ENCODE measurements around the gene TRPM5. TPM values are rescaled to one million over a fixed set of nuclear protein-coding genes. Genes with fewer than 3 reads are reported as not detected.
"Not testable (repeated sequence)": the region's sequence is repeated elsewhere in the genome, so short reads cannot be mapped to it uniquely, and the experiment has no call there.

TRPM5 gene, protein sequence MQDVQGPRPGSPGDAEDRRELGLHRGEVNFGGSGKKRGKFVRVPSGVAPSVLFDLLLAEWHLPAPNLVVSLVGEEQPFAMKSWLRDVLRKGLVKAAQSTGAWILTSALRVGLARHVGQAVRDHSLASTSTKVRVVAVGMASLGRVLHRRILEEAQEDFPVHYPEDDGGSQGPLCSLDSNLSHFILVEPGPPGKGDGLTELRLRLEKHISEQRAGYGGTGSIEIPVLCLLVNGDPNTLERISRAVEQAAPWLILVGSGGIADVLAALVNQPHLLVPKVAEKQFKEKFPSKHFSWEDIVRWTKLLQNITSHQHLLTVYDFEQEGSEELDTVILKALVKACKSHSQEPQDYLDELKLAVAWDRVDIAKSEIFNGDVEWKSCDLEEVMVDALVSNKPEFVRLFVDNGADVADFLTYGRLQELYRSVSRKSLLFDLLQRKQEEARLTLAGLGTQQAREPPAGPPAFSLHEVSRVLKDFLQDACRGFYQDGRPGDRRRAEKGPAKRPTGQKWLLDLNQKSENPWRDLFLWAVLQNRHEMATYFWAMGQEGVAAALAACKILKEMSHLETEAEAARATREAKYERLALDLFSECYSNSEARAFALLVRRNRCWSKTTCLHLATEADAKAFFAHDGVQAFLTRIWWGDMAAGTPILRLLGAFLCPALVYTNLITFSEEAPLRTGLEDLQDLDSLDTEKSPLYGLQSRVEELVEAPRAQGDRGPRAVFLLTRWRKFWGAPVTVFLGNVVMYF (N-terminal part only)
- total RNA-seq: not detected in 2 replicates

DNA sequence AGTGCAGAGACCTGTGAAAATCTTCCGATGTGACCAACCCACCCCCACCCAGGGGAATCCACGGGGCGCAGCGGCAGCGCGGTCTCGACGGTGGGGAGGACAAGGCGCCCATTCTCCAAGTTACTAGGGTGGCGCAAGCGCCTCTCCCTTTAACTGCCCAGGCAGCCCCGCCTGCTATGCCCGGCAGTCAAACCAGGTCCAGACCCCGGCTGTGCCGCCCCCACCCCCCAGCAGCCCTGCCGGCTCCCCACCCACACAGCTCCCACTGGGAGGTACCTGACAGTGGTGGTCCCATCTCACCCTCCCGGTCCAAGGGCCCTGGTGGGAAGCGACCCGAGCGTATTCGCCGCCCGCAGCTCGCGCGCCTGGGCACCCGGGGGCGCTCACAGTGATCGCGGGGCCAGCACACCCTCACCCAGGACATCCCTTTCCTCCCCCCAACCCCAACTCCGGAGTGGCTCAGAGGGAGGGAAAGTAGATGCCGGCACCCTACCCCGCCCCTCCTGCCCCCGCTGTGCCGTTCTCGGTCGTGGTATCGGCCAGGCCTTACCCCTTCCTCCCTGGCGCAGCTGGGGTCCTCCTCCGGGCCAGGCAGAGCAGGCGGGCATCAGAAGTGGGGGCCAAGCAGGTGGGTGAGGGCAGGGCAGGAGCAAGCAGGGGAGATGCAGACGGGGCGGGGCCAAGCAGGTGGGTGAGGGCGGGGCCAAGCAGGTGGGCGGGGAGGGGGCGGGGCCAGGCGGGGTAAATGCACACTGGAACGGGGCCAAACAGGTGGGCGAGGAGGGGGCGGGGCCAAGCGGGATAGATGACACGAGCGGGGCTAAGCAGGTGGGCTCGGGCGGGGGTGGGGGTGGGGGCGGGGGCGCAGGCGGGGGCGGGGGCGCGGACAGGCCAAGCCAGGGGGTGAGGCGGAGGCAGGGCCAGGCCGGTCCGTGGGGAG is at the start of gene TRPM5:
TRPM5 (minus strand) TSS at position 634 of the 940 bp plus-strand sequence. CDS start 21,478 bp downstream, outside the sequence.
- intact Hi-C loops (cut with micrococcal nuclease): no loop called here

DNA sequence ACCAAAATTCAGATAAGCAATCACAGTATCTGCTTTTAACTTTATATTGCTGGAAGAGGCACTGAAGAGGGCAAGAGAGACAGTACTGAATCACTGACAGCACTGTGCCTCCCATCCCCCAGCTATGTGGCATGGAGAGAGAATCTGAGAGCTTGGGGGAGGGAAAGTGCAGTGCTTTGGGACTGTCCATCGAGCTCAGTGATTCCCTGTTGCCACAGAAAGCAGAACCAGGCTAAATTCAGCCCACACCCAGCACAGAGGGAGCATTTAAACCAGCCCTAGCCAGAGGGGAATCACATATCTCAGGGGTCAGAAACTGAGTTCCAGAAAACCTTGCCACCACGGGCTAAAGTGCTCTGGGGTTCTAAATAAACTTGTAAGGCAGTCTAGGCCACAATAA is 44.8 kb upstream of the TRPM5 start:
- intact Hi-C loops (cut with micrococcal nuclease): no loop called here

DNA sequence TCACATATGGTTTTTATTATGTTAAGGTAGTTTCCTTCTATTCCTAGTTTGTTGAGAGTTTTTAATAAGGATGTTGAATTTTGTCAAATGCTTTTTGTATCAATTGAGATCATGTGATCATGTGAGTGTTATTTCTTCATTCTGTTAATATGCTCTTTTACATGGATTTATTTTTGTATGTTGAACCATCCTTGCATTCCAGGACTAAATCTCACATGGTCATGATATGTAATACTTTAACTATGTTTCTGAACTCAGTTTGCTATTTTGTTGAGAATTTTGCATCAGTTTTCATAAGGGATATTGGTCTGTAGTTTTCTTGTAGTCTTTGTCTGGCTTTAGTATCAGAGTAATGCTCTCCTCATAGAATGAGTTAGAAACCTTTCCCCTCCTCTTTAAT is 43.7 kb upstream of the TRPM5 start:
- intact Hi-C loops (cut with micrococcal nuclease): no loop called here

DNA sequence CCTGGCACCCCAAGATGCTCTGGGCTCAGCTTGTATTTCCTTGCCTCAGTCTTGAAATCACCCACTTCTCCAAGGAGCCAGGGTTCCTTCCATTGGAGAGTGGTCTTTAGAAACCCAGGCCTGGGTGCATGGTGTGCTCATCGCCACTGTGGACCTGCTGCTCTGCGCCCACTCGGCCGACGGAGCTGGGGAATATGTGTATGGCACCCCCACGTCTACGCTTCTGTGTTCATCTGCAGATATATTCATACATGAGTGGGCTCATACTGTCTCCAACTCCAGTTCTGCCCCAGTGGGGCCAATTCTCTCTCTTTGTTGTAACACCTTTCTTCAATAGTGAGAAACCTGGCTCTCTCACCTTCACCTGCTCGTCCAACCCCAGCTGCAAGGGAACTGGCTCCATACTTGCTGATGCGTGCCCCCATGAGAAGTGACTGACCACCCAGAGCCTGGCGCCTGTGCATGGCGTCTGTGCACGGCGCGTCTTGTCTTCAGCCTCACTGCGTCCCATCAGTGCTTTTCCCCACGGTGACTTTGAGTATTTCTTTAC is 40.3 kb upstream of the TRPM5 start:
- intact Hi-C loops (cut with micrococcal nuclease): no loop called here

DNA sequence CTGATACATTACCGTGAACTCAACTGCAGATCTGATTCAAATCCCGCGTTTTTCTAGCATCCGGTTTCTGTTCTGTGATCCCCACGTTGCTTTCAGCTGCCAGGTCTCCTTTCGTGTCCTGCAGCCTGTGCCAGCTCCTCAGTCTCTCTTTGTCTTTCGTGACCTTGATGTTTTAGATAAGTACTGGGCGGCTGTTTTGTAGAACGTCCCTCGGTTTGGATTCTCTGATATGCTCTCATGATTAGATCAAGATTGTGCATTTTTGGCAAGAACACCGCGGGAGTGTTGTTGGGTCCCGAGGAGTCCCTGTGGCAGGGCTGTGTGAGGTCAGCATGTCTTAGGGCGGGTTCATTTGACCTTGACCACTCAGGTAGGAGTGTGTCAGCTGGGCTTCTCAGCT is 39.1 kb upstream of the TRPM5 start:
- intact Hi-C loops (cut with micrococcal nuclease): no loop called here

DNA sequence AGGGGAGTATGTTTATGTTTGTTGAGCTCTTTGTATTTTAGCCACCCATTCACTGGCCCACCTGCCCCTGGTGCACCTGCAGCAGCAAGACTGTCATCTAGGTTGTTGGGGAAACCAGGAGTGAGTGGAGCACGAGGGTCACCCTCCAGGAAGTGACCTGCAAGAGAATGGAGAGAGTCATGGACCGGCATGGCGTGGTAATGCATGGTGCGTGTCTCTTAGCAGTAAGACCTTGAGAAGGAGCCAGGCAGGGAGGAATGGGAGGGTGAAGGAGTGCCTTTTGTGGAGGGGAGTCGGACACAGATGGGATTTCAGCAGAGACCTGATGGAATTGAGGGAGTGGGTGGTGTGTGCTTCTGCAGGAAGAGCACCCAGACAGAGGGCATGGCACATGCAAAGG is 38.4 kb upstream of the TRPM5 start:
- intact Hi-C loops (cut with micrococcal nuclease): no loop called here

DNA sequence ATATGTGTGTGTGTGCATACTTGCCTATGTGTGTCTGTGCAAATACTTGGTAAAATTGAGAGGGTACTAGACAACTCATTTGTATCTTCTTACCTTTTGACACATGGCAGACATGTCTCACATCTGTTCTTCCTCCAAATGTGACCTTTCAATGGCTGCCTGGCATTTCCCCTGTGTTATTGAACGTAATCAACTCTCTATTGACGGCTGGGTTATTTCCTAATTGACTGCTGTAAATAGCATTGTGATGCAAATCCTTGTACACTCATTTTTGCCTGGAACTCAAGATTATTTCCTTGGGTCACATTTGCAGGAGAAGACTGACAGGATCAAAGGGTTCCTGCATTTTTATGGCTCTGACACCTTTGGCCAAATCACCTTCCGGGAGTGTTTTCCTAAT is 37.9 kb upstream of the TRPM5 start:
- intact Hi-C loops (cut with micrococcal nuclease): no loop called here

DNA sequence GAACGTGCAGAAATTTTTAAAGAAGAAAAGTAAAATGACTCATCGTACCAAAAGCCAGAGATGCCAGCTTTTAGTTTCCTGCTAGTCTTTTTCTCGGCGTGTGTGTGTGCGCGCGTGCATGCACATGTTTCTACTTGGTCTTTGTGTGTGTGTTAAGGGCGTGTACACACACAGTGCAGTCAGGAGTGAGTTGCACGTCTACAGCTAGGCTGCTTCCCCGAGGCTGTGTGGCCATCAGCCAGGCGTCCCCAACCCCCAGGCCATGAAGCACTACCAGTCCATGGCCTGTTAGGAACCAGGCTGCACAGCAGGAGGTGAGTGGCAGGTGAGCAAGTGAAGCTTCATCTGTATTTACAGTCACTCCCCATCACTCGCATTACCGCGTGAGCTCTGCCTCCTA is 36.9 kb upstream of the TRPM5 start:
- intact Hi-C loops (cut with micrococcal nuclease): loop anchor here (1.0 kb wide), 1 partner anchor 14 kb away; no protein-coding TSS in a partner anchor

DNA sequence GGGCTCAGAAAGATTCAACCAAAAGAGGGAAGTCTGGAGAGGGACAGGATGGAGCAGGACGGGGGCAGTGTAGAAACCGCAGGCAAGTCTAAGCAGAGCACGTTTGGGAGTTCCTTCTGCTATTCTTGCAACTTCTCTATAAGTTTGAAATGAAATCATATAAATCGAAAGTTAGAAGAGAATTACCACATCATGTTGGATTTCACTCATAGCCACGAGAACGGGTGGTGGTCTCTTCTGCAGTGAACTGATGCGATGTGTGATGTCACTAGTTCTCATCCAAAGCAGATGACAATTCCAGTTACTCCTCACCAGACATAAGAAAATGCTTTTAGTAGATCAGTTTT is 36.5 kb upstream of the TRPM5 start:
- intact Hi-C loops (cut with micrococcal nuclease): loop anchor here (1.0 kb wide), 1 partner anchor 14 kb away; no protein-coding TSS in a partner anchor

DNA sequence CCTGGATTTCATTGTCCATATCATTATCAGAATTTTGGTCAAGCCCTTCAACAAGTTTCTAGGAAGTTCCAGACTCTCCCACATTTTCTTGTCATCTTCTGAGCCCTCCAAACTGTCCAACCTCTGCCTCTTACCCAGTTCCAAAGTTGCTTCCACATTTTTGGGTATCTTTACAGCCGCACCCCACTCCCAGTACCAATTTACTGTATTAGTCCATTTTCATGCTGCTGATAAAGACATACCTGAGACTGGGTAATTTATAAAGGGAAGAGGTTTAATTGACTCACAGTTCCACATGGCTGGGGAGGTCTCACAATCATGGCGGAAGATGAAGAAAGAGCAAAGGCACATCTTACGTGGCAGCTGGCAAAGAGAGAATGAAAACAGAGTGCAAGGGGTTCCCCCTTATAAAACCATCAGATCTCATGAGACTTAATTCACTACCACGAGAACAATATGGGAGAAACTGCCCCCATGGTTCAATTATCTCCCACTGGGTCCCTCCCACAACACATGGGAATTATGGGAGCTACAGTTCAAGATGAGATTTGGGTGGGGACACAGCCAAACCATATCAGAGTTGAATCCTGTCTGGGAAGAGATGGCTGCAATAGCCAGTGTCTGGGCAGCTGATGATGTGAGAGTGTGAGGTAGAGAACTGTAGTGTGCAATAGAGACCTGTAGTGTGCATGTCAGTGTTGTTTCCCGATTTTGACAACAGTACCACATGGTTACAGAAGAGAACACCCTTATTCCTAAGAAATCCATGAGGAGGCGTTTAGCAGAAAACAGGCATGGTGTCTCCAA is 36.0 kb upstream of the TRPM5 start:
- intact Hi-C loops (cut with micrococcal nuclease): not testable (repeated sequence)

DNA sequence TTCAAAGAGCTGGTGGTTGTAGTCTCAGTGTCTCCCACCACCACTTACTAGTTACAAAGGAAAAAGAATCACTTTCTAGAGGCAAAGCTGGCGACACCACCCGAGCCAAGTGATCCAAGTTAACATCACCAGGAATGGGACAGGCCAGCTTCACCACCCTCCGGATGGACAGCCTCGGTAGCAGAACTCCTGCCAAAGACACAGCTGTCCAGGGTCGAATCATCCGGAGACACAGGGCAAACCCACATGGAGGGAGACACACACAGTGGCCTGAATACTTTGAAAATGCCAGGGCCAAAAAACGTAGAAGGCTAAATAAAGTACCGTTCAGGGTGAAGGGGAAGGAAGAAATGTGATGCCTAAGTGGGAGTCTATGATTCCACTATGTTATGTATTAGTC is 33.6 kb upstream of the TRPM5 start:
- intact Hi-C loops (cut with micrococcal nuclease): no loop called here

DNA sequence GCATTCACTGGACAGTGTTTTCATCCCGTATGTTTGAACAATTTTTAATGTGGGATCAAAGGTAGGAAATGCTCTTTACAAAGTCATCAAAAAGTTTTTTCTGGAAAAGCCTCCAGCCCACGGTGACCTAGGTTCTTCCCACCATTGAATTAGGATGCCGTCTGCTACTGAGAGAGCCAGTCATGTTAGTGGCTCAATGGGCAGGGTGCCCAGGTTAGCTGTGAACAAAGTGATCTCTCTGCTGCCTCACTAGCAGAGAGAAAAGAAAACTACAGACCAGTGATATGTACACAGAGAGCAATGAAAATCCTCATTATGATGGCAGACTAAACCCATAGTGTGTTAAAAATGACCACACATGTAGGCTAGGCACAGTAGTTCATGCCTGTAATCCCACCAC is 32.9 kb upstream of the TRPM5 start:
- intact Hi-C loops (cut with micrococcal nuclease): no loop called here

DNA sequence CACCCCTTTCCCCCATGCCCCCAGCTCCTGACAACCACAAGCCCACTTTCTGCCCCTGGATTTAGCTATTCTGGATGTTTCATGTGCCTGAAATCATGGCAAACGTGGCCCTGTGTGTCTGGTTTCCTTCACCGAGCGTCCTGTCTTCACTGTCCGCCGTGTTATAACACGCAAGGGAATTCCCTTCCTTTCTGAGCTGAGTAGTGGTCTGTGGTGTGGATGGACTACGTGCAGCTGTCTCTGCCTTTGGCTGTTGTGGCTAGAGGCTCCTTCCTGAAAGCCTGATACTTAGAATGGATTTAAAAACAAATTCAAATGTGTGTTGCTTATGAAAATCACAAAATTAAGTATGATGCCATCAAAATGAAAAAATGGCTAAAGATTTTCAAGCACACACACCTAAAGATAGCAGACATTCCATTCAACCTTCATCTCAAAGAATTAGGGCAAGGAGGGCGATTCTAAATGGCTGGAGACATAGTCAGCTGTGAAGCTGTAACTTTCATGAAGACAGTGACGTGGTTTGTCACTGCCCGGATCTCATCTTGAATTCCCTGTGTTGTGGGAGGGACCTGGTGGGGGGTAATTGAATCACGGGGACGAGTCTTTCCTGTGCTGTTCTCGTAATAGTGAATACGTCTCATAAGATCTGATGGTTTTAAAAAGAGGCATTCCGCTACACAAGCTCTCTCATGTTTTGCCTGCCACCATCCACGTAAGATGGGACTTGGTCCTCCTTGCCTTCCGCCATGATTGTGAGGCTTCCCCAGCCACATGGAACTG is 31.0 kb upstream of the TRPM5 start:
- intact Hi-C loops (cut with micrococcal nuclease): no loop called here

DNA sequence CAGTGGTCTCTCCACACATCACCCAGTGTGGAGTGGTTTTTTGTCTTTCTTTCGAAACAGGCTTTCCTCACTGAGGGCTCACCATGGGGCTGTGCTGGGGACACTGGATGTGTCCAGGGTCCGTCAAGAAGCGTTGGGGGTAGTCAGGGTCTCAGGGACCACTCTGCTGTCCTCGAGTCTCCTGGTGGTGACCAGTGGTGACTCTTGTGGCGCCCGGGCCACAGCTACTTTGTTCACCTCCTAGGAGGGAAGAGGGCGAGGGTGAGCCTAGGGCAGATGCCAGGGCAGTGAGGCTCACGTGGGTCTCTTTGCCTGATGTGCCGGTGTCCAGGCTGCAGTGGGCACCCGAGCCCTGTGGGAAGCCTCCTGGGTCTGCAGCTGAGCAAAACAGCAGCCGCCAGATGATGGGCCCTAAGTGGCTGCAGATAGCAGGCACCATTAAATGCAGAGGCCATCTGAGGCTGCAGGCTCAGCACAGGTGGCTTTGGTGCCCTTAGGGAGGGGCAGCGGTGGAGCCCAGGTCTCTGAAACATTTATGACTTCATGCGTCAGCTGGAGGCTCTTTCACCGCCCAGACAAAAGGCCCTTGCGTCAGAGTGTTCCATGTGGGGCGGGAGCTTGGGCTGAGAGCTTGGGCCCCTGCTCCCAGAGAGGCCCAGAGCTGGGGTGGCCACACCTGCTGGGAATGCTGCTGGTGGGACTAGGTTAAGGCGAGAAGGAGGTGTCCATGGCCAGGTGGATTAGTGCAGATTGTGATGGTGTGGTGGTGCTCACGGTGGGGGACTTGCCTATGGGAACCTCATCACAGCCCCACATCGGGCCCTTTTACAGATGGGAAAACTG is 30.0 kb upstream of the TRPM5 start:
- intact Hi-C loops (cut with micrococcal nuclease): no loop called here

DNA sequence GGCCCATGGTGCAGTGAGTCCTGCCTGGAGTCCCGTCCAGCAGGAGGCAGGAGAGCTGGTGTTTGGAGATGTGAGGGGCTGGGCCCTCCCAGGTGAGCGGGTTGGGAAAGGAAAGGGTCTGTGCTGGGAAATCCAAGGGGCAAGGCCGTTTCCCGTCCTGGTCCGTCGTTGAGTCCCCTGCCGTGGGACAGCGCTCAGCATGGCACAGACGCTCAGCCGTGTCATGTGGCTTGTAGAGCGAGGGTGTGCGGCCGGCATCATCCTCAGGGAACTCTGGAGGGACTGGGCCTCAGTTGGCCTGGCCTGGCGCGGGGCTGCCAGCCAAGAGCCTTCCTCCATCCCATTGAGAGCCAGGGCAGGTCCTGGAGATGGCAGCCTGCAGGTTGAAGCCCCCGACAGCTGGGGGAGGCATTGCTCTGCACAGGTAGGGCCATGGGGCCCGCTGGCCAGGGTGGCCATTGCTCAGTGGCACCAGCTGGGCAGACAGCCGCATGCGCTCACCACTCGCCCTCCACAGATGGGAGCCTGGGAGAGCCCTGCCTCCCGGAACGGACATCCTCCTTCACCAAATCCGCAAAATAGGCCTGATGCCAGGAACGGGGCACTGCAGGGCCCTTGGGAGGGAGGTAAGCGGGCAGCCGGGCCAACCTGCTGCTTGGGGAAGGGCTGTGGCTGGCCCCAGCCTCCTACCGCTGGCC is 29.2 kb upstream of the TRPM5 start:
- intact Hi-C loops (cut with micrococcal nuclease): no loop called here

DNA sequence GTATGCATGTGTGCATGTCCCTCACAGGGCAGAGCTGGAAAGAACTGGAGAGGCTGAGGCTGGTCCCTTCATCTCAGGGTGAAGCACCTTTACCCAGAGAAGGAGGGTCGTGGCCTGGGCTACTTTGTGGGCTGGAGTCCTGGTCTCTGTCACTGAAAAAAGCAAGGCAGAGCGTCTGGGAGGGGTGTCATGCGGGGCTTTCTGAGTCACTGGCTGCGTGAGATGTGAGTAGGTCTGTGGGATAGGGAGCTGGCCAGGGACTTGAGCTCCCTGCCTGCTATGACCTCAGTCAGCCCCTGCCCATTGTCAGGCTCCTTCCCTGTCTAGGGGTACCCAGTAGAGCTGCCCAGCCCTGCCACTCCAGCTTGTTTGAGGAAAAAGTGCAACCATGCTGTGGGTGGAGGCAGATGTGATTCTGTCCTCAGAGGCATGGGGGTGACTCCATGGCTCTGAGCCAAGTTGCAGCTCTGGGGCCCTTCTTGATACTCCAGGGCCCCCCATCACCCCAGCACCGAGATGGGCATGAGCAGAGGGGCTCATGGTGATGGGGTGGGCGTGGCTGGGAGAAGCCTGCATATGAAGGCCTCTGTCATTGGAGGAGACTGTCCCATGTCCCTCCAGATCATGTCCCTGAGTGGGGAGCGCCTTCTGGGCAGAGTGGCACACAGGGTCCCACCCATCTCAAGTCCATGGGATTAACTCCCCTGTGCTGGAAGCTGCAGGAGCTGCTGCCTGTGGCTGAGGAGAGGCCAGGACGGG is 28.3 kb upstream of the TRPM5 start:
- intact Hi-C loops (cut with micrococcal nuclease): no loop called here

DNA sequence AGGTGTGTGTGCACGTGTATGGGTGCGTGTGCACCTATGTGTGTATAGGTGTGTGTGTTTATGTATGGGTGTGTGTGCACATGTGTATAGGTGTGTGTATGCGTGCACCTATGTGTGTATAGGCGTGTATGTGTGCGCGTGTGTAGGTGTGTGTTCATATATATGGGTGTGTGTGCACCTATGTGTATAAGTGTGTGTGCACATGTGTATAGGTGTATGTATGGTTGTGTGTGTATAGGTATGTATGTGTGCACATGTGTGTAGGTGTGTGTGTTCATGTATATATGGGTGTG is 27.4 kb upstream of the TRPM5 start:
- intact Hi-C loops (cut with micrococcal nuclease): no loop called here
